SIG-M5 treated with dmso at 0.1 percent for 504 hours (cell line): ENCODE data around the gene CDX1.

Experiments
- DNase-seq: peaks from one replicate; lab custom pipeline; 2025; ENCODE audit not compliant: unreplicated experiment; lab: John Stamatoyannopoulos, UW

The CDX1 gene

DNA sequence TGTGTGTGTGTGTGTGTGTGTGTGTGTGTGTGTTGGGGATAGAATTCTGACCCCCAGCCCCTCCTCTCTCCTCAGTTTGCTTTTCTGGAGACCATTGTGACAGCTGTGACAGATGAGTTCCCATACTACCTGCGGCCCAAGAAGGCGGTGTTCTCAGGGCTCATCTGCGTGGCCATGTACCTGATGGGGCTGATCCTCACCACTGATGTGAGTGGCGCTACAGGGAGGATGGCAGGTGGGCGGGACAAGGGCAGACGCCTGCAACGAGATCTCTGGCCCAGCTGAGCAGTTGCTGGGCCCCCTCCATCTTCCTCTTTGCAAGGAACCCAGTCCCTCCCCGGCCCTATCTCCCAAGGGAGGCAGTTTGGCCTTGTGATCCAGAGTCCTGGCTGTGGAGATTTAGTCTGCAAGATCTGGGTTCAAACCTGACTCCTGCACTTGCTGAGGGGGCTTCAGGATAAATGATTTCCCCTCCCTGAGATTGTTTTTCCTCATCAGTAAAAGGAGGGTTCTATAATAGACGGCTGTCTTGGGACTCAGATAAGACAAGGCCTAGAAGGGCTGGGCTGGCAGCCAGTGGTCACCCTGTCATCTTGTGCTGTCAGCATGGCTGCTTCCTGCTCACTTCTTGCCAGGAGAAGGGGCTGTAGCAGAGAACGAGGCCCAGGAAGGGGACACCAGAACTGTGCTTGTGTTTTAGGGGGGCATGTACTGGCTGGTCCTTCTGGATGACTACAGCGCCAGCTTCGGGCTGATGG lies 37.4 kb downstream of the CDX1 start:
- no peak for DNase-seq

DNA sequence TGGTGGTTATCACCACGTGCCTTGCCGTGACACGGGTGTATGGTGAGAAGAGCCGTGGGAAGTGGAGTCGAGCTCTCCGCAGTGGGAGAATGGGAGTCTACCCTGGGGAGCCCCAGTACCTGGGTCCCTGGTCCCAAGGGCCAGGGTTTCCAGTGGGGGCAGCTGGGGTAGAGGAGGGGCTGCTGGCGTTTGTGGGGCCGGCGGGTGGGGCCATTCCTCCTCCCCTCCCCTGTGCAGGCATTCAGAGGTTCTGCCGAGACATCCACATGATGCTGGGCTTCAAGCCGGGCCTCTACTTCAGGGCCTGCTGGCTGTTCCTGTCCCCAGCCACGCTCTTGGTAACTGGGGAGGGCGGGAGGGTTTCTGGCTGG lies 38.0 kb downstream of the CDX1 start:
- DNase-seq, result no peak

DNA sequence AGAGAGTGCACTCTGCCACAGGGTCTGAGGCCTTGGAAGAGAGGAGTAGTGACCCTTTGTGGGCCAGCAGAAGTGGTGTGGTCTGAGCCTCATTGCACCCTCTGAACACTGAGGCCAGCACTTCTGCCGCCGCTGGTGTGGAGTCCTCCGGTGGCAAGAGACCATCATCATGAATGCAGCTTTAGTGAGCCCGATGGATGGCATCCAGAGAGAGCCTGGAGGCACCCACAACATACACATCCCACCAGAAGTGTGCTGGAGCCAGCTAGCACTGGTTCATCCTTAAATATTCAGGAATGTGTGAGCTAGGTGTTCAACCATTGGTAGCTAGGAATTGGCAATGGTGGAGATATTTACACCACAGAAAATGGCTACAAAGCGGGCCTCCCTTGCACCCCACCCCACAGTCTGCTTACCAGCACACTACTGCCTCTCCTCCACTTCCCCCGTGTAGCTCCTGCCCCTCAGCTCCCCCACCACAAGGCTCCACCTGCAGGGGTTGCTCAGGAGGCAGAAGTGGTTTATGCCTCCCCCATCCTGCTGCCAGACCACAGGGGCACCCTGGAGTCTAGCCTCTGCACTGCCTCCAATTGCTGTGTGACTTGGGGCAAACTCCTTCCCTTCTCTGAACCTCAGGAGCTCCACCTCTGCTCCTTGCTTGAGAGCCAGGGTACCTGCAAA lies 39.7 kb downstream of the CDX1 start:
- DNase-seq, result peak; percentile 15

DNA sequence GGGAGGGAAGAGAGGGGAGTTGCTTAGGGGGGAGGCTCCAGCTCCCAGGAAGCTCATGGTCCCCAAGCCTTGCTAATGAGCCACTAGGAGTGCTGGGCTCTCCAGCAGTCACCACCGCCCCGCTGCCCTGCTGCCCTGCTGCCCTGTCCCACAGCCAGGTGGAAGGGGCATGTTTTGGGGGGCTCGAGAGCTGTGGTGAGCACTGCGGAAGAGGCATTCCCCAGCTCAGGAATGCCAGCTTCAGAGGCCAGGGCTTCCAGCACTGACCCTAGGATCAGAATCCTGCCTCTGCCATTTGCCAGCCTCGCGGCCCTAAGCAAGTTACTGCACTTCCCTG lies 40.2 kb downstream of the CDX1 start:
- no peak for DNase-seq

DNA sequence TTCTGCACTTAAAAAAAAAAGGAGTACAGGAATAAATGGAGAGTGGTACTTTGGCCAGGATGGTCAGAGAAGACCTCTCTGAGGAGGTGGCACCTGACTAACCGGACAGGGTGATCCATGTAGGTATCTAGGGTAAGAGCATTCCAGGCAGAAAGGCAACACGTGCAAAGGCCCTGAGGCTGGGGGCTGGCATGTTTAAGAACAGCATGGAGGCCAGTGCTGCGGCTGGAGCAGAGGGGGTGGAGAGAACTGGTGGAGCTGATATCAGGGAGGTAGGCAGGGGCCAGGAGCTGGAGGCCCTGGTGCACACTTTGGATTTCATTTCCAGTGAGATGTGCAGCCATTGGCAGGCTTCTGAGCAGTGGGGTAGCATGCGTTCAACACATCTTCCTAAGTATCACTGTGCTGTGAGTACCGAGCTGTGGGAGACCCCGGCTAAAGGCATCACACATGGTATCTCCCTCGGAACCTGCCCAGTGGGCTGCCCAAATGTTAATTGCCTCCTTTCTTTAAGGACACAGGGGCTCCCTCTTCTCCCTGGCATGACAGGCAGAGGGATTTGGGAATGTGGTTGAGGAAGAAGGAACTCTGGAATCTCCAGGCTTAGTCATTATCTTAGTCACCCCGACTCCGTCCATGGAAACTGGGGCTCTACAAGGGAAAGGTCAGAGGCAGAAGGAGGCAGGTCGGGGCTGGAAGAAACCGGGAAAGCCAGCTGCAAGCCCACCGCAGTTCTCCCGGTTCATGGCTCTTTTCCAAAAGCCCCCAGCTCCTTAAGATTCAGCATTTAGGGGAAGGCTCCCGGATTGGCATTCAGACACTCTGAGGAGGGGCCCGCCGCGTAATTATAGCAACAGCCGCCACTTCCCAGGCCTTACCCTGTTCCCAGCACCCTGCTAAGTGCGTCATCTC lies 41.9 kb downstream of the CDX1 start:
- no peak for DNase-seq

DNA sequence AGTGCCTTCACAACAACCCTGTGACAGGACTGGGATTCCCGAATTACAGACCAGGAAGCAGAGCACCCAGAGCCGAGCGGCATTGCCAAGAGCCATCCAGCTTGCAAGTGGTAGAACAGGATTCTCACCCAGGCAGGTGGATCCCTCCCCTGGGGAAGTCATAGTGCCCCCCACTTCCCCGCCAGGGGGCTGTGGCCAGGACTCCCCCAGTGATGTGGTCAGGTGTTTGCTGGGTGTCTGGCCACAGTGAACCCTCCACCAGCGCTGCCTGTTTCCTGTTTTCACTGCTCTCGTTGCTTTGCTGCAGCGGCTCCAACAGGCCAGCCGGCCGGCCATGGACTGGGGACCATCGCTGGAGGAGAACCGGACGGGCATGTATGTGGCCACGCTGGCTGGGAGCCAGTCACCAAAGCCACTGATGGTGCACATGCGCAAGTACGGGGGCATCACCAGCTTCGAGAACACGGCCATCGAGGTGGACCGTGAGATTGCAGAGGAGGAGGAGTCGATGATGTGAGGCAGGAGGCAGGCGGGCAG lies 42.6 kb downstream of the CDX1 start:
- no peak for DNase-seq

DNA sequence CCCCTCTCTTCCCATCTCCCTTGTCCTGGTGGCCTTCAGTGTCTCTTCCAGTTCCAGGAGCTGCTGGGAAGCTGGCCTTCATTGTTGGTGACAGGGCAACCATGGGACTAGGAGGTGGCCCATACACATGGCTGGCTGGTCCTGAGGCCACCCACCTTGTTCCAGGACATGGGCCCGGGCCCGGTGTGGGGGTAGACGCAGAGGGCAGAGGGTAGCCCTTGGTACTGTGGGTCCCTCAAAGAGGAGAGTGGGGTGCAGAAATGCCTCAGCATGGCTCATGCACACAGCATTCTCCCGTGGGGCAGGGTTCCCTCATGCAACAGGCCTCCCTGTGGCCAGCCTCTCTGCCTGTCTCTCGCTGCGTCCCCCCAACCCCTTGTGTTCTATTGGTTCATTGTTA lies 44.1 kb downstream of the CDX1 start:
- DNase-seq, result no peak

DNA sequence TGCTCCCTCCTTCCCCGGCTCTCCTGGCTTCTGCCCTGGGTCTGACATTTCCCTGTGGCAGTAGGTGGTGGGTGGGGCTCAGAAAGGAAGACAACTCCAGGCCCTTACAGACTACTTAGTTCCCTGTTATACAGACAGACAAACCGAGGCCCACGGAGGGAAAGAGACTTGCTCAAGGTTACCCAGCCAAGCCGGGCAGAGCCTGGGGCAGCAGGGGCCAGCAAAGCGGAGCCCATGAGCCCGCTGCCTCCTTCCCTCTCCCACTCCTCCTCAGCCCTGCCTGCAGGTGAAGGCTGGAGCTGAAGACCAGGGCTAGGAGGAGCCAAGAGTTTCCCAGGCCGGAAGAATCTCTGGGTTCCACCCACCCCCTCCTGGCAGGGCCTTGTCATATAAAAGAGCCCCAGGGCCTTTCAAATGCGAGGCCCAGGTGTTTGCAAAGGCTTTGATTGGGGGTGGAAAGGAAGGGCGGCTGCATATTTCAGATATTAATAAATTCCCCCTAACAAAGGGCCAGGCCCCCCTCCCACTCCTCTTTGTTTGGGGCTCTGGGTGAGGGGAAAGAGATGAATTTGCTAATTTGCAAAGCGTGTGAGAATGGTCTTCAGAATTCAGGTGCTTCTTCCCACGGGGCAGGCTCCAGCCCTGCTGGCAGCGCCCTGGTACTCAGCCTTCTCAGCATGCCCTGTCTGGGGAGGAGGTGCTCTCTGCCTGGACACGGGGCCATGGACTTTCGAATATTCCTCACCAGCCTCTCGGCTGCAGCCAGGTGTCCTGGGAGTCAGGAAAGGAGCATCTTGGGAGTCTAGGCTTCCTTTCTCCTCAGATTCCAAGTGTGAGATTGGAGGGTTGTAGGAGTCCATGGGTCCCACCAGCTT lies 44.8 kb downstream of the CDX1 start:
- no peak for DNase-seq

DNA sequence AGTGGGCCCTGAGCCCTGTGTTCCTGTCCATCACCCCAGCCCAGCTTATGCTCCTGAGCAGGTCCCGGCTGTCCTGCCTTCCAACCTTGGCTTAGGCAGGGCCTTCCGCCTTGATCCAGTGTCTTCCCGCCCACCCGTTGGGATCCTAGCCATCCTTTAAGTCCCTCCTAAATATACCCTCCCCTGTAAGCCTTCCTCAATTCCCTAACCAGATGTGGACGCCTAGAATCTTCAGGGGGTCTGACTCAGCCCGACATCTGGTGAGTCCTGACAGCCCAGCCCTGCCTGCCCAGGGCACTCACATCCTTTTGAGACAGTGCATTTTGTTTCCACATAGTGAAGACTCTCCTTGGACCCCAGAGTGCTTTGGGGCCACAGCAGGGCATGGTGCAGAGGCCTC lies 47.0 kb downstream of the CDX1 start:
- DNase-seq, result no peak

DNA sequence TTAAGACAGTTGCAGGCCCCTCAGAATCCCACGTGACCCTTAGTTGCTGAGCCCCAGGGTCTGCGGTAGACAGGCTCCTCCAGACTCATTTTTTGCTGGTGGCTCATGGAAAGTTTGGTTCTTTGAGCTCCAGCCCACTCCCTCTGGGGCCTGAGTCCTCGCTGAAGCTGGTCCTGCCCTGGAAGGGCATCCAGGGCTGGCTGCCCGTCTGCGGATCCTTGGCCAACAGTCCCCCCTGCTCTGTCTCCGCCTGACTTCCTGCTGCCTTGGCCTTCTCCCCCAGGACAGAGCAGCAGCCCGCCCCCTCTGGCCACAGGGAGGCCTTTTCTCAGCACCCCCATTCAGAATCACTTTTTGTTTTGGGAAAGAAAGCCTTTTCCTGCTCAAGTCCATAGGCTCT lies 47.7 kb downstream of the CDX1 start:
- no peak for DNase-seq

DNA sequence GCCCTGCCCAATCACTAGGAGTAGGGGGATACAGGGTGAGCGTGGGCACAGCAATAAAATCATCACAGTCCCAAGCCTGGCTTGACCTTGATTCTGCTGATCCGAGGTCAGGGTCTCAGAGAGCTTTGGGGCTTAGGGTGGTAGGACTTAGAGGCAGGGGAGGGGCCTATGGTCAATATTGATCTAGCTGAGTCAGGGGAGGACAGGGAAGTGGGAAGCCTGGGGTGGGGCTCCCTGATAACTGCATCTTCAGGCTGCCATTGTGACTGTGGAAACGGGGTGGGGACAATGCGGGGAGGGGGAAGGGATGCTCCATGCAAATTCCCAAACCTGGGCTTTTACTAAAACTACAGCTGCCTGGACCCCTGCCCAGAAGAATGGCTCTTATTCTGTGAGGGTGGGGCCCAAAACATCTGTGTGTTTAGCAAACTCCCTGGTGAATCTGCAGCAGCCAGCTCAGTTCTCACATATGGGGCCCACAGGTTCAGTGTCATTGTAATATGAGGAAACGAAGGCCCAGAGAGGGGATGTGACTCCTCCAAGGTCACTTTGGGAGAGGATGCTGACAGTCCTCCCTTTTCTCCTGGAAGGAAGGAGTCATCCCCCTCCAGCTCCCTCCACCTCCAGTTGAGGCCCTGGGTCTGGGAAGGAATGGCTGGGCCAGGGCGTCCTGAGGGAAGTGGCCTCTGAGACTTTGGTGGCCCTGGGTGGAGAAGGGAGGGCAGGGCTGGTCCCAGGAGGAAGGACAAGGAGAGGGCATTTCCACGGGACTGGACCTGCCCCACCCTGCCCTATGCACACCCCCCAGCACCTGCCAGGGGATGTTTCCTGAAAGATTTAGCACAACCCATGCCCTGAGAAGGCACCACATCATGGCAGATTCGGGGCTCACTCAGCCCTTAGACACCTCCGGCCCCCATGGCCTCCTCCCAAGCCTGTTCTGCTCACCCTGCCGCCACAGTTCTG lies 49.7 kb downstream of the CDX1 start:
- DNase-seq, result no peak

DNA sequence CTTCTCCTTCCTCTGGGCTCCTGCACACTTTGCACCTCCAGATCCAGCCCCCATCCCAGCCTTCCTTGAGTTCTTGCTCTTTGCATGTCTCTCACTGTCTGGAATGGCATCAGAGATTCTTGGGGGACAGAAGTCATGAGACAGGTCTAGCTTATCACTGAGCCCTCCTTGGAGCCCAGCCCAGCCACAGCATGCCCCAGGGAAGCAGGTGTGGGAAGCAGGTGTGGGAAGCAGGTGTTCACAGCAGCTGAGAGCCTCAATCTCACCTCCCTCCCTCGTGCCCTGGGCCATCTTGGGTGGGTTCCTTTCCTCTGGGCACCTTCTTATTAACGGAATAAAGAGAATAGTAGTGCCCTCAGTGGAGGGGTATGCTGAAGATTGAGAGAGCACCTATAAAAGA lies 50.5 kb downstream of the CDX1 start:
- DNase-seq, result no peak

DNA sequence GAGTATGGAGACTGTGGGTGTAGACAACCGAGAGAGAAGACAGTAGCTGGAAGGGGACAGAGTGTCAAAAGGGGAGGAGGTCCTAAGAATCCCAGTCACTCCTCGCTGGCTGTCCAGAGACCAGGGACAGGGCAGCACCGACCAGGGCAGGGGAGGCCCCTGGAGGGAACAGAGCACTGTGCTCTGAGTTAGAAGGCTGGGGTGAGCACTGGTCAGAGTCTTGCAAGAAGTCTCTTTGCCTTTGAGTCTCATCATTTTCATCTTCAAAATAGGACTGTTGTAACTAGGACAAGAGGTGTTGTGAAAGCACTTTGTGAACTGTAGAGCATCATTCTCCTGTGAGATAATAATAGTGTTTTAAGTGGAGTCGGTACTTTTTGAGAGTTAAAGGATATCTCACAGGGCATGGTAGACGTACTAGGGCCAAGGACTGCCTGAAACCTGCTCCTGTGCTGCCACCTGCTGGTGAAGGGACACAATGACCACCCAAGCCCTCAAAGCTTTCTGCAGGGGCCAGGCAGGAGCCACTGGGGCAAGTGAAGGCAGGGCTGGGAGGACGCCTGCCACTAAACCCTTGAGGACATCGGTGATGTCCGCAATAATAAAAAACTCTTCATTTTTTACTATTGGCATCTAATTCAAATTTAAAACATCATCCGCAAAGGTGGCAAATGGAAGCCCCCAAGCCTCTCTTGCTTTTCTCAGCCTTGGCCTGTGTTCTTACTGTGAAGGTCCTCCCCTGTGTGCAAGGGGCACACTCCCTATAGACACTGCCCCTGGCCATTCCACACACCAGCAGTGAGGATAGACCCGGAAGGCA lies 51.5 kb downstream of the CDX1 start:
- DNase-seq, result peak; percentile 82

DNA sequence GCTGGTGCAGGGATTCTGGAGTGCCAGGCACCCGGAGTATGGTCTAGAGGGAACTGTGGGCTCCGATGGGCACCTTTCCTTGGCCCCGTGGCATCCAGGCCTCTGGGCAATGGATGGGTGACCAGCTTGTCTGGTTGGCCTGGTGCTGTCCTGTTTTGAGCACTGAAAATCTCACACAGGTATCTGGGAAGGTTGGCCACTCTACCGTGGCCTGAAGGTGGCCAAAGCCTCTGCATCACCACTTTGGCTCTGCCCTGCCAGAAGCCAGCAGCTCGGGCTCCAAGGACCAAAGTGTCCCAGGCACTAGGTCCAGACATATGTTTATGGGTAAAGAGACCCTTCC lies 52.1 kb downstream of the CDX1 start:
- DNase-seq, result no peak

DNA sequence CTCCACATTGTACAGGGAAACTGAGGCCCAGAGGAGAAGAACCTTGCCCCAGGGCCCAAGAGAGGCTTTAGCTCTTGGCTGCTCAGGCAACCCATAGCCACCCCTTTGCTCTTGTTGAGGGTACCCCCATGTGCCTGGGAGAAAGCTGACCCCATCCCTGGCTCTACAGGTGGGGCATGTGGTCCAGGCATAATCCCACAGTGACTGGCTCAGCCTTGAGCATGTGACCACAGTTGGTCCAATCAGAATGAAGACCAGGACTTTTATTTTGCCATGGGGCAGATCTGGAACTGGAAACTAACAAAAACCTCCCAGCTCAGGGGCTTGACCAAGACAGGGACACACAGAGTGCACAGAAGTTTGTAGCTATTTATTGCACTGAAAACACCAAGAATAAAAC lies 52.6 kb downstream of the CDX1 start:
- no peak for DNase-seq

DNA sequence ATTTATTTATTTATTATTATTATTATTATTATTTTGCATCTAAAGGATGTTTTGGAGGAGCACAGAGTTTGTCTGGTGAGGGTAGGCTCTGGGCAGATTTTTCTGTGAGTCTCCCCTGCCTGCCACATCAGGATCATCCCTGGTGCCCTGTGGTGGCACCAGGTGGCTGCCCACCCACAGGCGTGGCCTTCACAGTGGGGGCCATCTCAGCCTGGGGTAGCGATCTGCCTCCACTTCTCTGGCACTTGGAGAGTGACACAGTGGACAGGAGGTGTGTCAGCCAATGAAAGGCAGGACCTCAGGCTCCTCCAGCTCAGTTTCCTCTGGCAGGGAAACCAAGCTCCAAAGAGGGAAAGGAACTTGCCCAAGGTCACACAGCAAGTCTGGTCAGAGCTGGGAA lies 53.3 kb downstream of the CDX1 start:
- DNase-seq, result no peak

DNA sequence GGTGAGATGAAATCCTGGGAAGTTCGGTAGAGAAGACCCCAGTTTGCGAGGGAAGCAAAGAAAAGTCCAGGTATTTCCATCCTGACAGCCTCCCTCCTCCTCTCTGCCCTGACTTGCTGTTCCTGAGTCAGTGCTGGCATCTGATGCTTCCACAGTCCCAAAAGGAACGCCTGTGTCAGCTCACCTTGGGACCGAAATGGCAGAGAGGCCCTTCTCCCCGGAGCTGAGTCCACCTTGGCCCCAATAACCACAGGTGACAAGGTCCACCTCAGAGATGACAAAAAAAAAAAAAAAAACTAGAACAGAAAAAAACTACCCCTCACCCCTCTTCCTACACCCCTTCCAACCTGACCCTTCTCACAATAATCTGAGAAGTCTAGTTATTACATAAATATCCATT lies 54.9 kb downstream of the CDX1 start:
- DNase-seq, result no peak

DNA sequence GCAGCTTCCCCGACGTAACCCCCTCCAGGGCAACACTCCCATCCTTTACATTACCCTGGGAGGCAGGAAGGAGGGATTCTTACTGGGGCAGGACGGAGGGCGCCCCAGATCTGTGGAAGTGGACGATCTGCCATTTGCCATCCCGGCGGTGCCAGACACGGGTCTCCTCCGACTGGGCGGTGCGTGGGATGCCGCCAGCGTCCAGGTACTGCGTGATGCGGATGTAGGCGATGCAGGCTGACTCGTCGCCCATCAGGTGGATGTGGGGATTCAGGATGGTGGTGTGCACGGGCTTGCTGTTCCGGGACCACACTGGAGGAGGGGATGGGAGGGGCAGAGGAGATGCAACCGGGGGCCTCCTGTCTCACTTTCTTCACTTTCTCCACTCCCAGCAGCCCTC lies 56.3 kb downstream of the CDX1 start:
- no peak for DNase-seq

DNA sequence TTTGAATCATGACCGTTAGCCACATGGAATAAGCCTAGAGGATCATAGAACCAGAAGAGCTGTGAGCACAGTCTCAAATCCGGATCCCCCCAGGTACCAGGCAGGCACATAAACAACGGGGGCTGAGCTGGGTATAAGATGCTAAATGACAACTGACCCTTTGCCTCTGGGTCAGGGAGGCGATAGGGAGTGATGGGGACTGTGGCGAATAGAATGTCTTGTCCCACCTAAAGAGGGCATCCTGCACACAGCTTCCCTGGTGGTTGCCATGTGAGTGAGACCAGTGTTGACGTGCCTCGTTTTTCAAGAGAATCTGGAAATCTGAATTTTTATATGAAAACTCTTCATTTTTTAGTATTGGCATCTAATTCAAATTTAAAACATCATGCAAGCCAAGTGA lies 56.9 kb downstream of the CDX1 start:
- DNase-seq, result no peak
